Measurements from ENCODE around the gene C9. TPM values are rescaled to one million over a fixed set of nuclear protein-coding genes. Genes with fewer than 3 reads are reported as not detected.
"Not testable (repeated sequence)": the region's sequence is repeated elsewhere in the genome, so short reads cannot be mapped to it uniquely, and the experiment has no call there.

Gene C9
- total RNA-seq, 1 donor from 2014 or later, result 0.12 TPM

GRCh38 chr5:39334296-39334695 is 30.0 kb downstream of the C9 start:
- DNase-seq (ENCODE audit: extremely low read depth, low read depth, low spot score), result not testable (repeated sequence)

GRCh38 chr5:39333104-39333503 is 31.2 kb downstream of the C9 start:
- DNase-seq (ENCODE audit: extremely low read depth, low read depth, low spot score), result no peak

GRCh38 chr5:39331861-39332381 is 32.4 kb downstream of the C9 start:
- DNase-seq (ENCODE audit: extremely low read depth, low read depth, low spot score), result no peak

GRCh38 chr5:39328731-39329130 is 35.6 kb downstream of the C9 start:
- no peak for DNase-seq (ENCODE audit: extremely low read depth, low read depth, low spot score)

- no peak for DNase-seq (ENCODE audit: extremely low read depth, low read depth, low spot score)
Measured at GRCh38 chr5:39323542-39323941, 40.8 kb downstream of the C9 start.

GRCh38 chr5:39319395-39319794 is 44.9 kb downstream of the C9 start:
- no peak for DNase-seq (ENCODE audit: extremely low read depth, low read depth, low spot score)

- DNase-seq (ENCODE audit: extremely low read depth, low read depth, low spot score), result not testable (repeated sequence)
Measured at GRCh38 chr5:39316464-39316863, 47.8 kb downstream of the C9 start.

GRCh38 chr5:39315995-39316394 is 48.3 kb downstream of the C9 start:
- DNase-seq (ENCODE audit: extremely low read depth, low read depth, low spot score), result no peak

GRCh38 chr5:39314591-39314990 is 49.7 kb downstream of the C9 start:
- DNase-seq (ENCODE audit: extremely low read depth, low read depth, low spot score), result no peak

GRCh38 chr5:39309534-39309933 is 54.8 kb downstream of the C9 start:
- no peak for DNase-seq (ENCODE audit: extremely low read depth, low read depth, low spot score)

- no peak for DNase-seq (ENCODE audit: extremely low read depth, low read depth, low spot score)
Measured at GRCh38 chr5:39302472-39302871, 61.8 kb downstream of the C9 start.

GRCh38 chr5:39301406-39301805 is 62.9 kb downstream of the C9 start:
- no peak for DNase-seq (ENCODE audit: extremely low read depth, low read depth, low spot score)

- DNase-seq (ENCODE audit: extremely low read depth, low read depth, low spot score), result no peak
Measured at GRCh38 chr5:39299962-39300361, 64.3 kb downstream of the C9 start.

- DNase-seq (ENCODE audit: extremely low read depth, low read depth, low spot score), result no peak
Measured at GRCh38 chr5:39294736-39295135, 69.6 kb downstream of the C9 start.

- DNase-seq (ENCODE audit: extremely low read depth, low read depth, low spot score), result no peak
Measured at GRCh38 chr5:39284552-39284951, 79.7 kb downstream of the C9 start.

GRCh38 chr5:39283231-39283818 is 81.0 kb downstream of the C9 start:
- peak; percentile 55 for DNase-seq (ENCODE audit: extremely low read depth, low read depth, low spot score)

GRCh38 chr5:39282561-39282960 is 81.7 kb downstream of the C9 start:
- no peak for DNase-seq (ENCODE audit: extremely low read depth, low read depth, low spot score)

GRCh38 chr5:39275865-39276264 is 88.4 kb downstream of the C9 start:
- DNase-seq (ENCODE audit: extremely low read depth, low read depth, low spot score), result not testable (repeated sequence)

- no peak for DNase-seq (ENCODE audit: extremely low read depth, low read depth, low spot score)
Measured at GRCh38 chr5:39274398-39275085, 89.8 kb downstream of the C9 start.

- no peak for DNase-seq (ENCODE audit: extremely low read depth, low read depth, low spot score)
Measured at GRCh38 chr5:39273314-39273954, 90.9 kb downstream of the C9 start.

GRCh38 chr5:39272869-39273231 is 91.4 kb downstream of the C9 start:
- DNase-seq (ENCODE audit: extremely low read depth, low read depth, low spot score), result not testable (repeated sequence)
